Upper lobe of right lung (tissue), 1 donor: ENCODE results near the gene PLA2G4D. TPM values are rescaled to one million over a fixed set of nuclear protein-coding genes. Genes with fewer than 3 reads are reported as not detected.

Source experiments
- ATAC-seq: fragments of 200-7000 bp; cut with Tn5 transposase; one replicate; pipeline ENCODE4 v1.9.1; 2020; ENCODE audit warnings: mild to moderate bottlenecking, moderate library complexity
- DNase-seq: peaks from one replicate; pipeline ENCODE4 v3.0.0-alpha.2; 2020
- H3K27ac ChIP-seq: fragments of 200-600 bp; one replicate; pipeline ENCODE4 v1.8.0; 2022
- H3K27me3 ChIP-seq: fragments of 200-600 bp; one replicate; pipeline ENCODE4 v1.8.0; 2022; ENCODE audit warnings: mild to moderate bottlenecking
- H3K36me3 ChIP-seq: fragments of 200-600 bp; one replicate; pipeline ENCODE4 v1.8.0; 2022
- H3K4me1 ChIP-seq: fragments of 200-600 bp; one replicate; pipeline ENCODE4 v1.8.0; 2022
- H3K4me3 ChIP-seq: fragments of 200-600 bp; one replicate; pipeline ENCODE4 v1.8.0; 2022; ENCODE audit warnings: mild to moderate bottlenecking
- H3K9me3 ChIP-seq: fragments of 200-600 bp; one replicate; pipeline ENCODE4 v1.8.0; 2022
- CTCF ChIP-seq: fragments of 200-600 bp; IDR thresholded peaks from one replicate; pipeline ENCODE4 v1.8.0; 2022; ENCODE audit warnings: antibody characterized with exemption
- intact Hi-C: fragments of 100-400 bp; cut with DNase I; formaldehyde crosslinking; loops from one replicate; pipeline ENCODE4 v1.11.0; 2022
- total RNA-seq: library from RNA; stranded (reverse); fragmentation: NEBNext Ultra II Directional; extraction: Animal tissue kit (Norgen Biotek cat#: 25700); gene quantifications from one replicate; pipeline ENCODE4 v1.2.1, GENCODE V29; 2021
- donor health status: DM: no; HTN: yes; CAD: no; lungs with severe emphysema.

PLA2G4D gene
- total RNA-seq, 1 donor from 2014 or later, result not detected

- no peak overlapping the region for H3K27ac ChIP-seq
- H3K4me3 ChIP-seq, result no peak overlapping the region
- no peaks in the 10 kb centered on the region for H3K4me1 ChIP-seq
- H3K9me3 ChIP-seq, result no peaks in the 10 kb centered on the region
- no peak for TF ChIP-seq CTCF
- DNase-seq (no peak), ATAC-seq (no peak)
- no peaks in the 10 kb centered on the region for H3K36me3 ChIP-seq
- peaks cover under 1% of the 10 kb centered on the region for H3K27me3 ChIP-seq
- intact Hi-C loops, result no loop called here
Measured at GRCh38 chr15:42135351-42135750, 41.0 kb upstream of the PLA2G4D start.

- Histone ChIP-seq H3K27me3 (peaks cover 7% of the 10 kb centered on the region), H3K27ac (no peak overlapping the region), H3K4me1 (no peaks in the 10 kb centered on the region), H3K9me3 (no peaks in the 10 kb centered on the region), H3K4me3 (no peak overlapping the region), H3K36me3 (no peaks in the 10 kb centered on the region)
- no peak for DNase-seq
- ATAC-seq, result no peak
- TF ChIP-seq CTCF, result no peak
- intact Hi-C loops, result loop anchor here (5.0 kb wide), 1 partner anchor 67 kb away; no protein-coding TSS in a partner anchor
Measured at GRCh38 chr15:42134617-42135245, 40.4 kb upstream of the PLA2G4D start.

- Histone ChIP-seq H3K9me3 (no peaks in the 10 kb centered on the region), H3K4me3 (no peak overlapping the region), H3K36me3 (no peaks in the 10 kb centered on the region), H3K4me1 (no peaks in the 10 kb centered on the region), H3K27me3 (peaks cover 11% of the 10 kb centered on the region), H3K27ac (no peak overlapping the region)
- ATAC-seq (peak; percentile 81), DNase-seq (peak; percentile 89)
- TF ChIP-seq CTCF, result peak; percentile 62
- intact Hi-C loops, result loop anchor here (5.0 kb wide), 1 partner anchor 67 kb away; no protein-coding TSS in a partner anchor
Measured at GRCh38 chr15:42133886-42134502, 39.6 kb upstream of the PLA2G4D start.

- Histone ChIP-seq H3K27me3 (peaks cover 11% of the 10 kb centered on the region), H3K9me3 (no peaks in the 10 kb centered on the region), H3K36me3 (no peaks in the 10 kb centered on the region), H3K4me1 (no peaks in the 10 kb centered on the region), H3K4me3 (no peak overlapping the region), H3K27ac (no peak overlapping the region)
- TF ChIP-seq CTCF, result no peak
- intact Hi-C loops, result loop anchor here (5.0 kb wide), 1 partner anchor 66 kb away; no protein-coding TSS in a partner anchor
- ATAC-seq (no peak), DNase-seq (no peak)
Measured at GRCh38 chr15:42133356-42133755, 39.0 kb upstream of the PLA2G4D start.

- intact Hi-C loops, result loop anchor here (5.0 kb wide), 1 partner anchor 65 kb away; no protein-coding TSS in a partner anchor
- DNase-seq (peak; percentile 76), ATAC-seq (peak; percentile 87)
- Histone ChIP-seq H3K27me3 (peaks cover 11% of the 10 kb centered on the region), H3K27ac (no peak overlapping the region), H3K9me3 (no peaks in the 10 kb centered on the region), H3K36me3 (no peaks in the 10 kb centered on the region), H3K4me3 (no peak overlapping the region), H3K4me1 (no peaks in the 10 kb centered on the region)
- TF ChIP-seq CTCF, result no peak
Measured at GRCh38 chr15:42131826-42132806, 37.8 kb upstream of the PLA2G4D start.
